ENCODE measurements around the gene ANKRD39.
"Not testable (repeated sequence)": the region's sequence is repeated elsewhere in the genome, so short reads cannot be mapped to it uniquely, and the experiment has no call there.

Gene ANKRD39

GRCh38 chr2:96805946-96806345, 51.9 kb downstream of the ANKRD39 start:
- DNase-seq: not testable (repeated sequence)

DNA sequence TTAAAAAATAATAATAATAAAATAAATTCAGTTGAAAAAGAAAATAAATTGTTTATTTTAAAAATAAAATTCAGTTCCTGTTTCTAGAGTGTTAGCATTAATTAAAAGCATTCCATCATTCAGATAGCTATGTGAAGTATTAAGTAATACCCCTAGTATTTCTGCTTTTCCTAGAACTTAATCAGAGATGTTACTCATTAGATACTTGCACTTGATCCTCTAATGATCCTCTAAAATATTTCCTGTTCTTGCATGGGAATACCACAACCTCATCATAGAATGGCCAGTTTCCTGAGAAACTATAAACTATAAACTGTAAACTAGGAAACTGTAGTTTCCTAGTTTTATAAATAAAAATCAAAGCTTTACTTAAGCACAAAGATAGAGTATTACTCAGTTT, 52.8 kb downstream of the ANKRD39 start:
- DNase-seq: no peak

DNA sequence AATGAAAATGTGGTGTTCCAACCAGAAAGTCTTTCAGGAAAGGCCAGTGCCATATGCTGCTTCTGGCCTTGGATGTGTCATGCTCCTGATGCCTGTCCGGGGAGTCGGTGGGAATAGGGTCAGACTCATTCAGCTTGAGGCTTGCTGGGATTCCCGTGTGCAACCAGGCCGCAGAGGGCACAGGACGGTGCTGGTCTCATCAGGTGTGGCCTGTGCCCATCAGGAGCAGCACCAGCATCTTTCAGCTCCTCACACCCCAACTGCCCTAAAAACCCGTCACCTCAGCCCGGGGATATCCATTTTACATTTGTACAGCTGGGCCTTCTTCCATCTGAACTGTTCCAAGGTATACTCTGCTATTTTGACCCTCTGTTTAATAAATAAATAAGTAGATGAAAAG, 55.1 kb downstream of the ANKRD39 start:
- no peak for DNase-seq

GRCh38 chr2:96801786-96802595, 55.8 kb downstream of the ANKRD39 start:
- peak; percentile 67 for DNase-seq

GRCh38 chr2:96801005-96801785, 56.6 kb downstream of the ANKRD39 start:
- peak; percentile 85 for DNase-seq

DNA sequence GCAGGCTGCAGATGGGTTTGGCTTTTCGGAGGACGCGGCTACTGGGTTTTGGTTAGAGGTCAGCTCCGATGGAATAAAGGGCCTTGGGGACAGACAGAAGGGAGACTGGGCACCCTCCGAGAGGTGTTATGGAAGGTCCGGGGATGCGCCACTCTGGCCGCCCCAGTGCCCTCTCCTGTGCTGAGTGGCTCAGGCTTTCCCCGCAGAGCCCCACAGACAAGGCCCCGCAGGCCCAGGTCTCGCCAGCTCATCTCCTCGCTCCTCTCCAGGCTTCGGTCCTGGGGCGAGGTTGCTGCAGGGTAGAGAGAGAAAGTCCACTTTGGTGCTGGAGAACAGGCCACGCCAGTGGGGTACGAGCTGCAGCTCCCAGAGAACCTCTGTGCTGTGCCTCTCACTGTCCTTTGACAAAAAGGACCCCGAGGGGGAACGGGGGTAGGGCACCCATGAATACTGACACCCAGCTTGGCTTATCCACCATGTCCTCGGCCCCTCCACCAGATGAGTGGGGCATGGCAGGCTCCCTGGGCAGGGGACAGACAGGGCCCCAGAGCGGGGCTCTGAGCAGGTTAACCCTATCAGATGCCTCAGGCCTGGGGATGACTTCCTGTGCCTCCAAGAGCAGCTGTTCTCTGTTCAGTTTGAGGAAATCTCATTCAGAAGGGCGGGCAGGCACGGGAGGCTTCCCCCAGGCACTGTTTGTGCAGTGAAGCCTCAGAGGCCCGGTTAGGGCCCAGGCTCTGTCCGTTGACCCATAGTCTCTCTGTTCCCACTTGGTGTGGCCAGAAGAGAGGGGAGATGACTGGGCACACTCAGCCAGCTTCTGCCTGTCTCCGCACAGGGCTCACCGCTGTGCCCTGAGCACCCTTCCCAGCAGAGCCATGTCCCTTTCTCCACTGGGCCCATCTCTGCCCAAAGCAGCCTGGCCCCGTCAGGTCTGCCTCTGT, 57.5 kb downstream of the ANKRD39 start:
- no peak for DNase-seq

- DNase-seq: no peak
Measured at GRCh38 chr2:96799623-96799935, 58.2 kb downstream of the ANKRD39 start.

GRCh38 chr2:96798733-96799622, 58.8 kb downstream of the ANKRD39 start:
- DNase-seq: no peak
